PC-9 (cell line): ENCODE data around the gene CD247.

ENCODE experiments used
- EZH2 ChIP-seq: fragments of 200-600 bp; sonication (generic); IDR thresholded peaks from 2 replicates; pipeline ENCODE4 v1.8.0; 2017; ENCODE audit warnings: antibody characterized with exemption, low read depth
- TF ChIP-seq, protein P1 (sequence below): fragments of 200-600 bp; sonication (generic); conservative IDR thresholded peaks from 2 replicates; pipeline ENCODE4 v1.6.1; 2017; ENCODE audit warnings: mixed run types, antibody characterized with exemption, mild to moderate bottlenecking, moderate library complexity

DNA sequence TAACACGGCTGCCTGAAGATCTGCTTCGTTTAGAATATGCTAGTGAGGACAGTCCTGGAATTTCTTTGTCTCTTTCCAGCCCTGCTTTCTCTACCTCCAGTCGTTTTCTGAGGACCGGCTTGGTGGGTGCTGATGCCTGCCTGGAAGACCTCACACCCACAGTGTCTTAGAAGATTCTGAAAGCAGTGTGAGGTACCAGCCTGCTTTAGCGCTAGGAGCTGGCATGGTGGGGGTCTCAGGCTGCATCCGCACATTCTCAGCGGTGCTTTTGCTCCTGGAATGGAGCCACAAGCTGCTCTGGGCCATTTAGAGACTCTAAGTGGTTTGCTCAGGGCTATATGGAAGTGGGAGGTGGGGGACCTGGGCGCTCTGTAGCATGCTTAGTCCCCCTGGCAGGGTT, 61.4 kb downstream of the CD247 start:
- no peak for TF ChIP-seq EZH2
- TF ChIP-seq, protein P1, sequence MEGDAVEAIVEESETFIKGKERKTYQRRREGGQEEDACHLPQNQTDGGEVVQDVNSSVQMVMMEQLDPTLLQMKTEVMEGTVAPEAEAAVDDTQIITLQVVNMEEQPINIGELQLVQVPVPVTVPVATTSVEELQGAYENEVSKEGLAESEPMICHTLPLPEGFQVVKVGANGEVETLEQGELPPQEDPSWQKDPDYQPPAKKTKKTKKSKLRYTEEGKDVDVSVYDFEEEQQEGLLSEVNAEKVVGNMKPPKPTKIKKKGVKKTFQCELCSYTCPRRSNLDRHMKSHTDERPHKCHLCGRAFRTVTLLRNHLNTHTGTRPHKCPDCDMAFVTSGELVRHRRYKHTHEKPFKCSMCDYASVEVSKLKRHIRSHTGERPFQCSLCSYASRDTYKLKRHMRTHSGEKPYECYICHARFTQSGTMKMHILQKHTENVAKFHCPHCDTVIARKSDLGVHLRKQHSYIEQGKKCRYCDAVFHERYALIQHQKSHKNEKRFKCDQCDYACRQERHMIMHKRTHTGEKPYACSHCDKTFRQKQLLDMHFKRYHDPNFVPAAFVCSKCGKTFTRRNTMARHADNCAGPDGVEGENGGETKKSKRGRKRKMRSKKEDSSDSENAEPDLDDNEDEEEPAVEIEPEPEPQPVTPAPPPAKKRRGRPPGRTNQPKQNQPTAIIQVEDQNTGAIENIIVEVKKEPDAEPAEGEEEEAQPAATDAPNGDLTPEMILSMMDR, result no peak
